Measurements from ENCODE around the gene RADIL.
"Not testable (repeated sequence)": the region's sequence is repeated elsewhere in the genome, so short reads cannot be mapped to it uniquely, and the experiment has no call there.

Gene RADIL

GRCh38 chr7:4883372-4884144 lies at the start of gene RADIL:
Gene RADIL, minus strand, starts transcription at chr7:4883716. Its CDS starts 5,577 bp downstream, at chr7:4878139.
- peak; percentile 97 for DNase-seq (ENCODE audit: low spot score)

GRCh38 chr7:4931943-4932342 lies 48.4 kb upstream of the RADIL start:
- peak; percentile 21 for DNase-seq (ENCODE audit: low spot score)

GRCh38 chr7:4929005-4929404 lies 45.5 kb upstream of the RADIL start:
- DNase-seq (ENCODE audit: low spot score), result no peak

GRCh38 chr7:4928445-4928844 lies 44.9 kb upstream of the RADIL start:
- DNase-seq (ENCODE audit: low spot score), result no peak

- no peak for DNase-seq (ENCODE audit: low spot score)
Observed at GRCh38 chr7:4919969-4920766, 36.7 kb upstream of the RADIL start.

- DNase-seq (ENCODE audit: low spot score), result no peak
Observed at GRCh38 chr7:4916113-4916512, 32.6 kb upstream of the RADIL start.

GRCh38 chr7:4911111-4911828 lies 27.8 kb upstream of the RADIL start:
- no peak for DNase-seq (ENCODE audit: low spot score)

GRCh38 chr7:4906682-4907081 lies 23.2 kb upstream of the RADIL start:
- no peak for DNase-seq (ENCODE audit: low spot score)

GRCh38 chr7:4905171-4905570 lies 21.7 kb upstream of the RADIL start:
- DNase-seq (ENCODE audit: low spot score), result no peak

- DNase-seq (ENCODE audit: low spot score), result no peak
Observed at GRCh38 chr7:4904346-4904745, 20.8 kb upstream of the RADIL start.

GRCh38 chr7:4895766-4896165 lies 12.2 kb upstream of the RADIL start:
- no peak for DNase-seq (ENCODE audit: low spot score)

GRCh38 chr7:4894482-4894881 lies 11.0 kb upstream of the RADIL start:
- DNase-seq (ENCODE audit: low spot score), result no peak

GRCh38 chr7:4893929-4894475 lies 10.5 kb upstream of the RADIL start:
- DNase-seq (ENCODE audit: low spot score), result no peak

GRCh38 chr7:4893188-4893587 lies 9.7 kb upstream of the RADIL start:
- not testable (repeated sequence) for DNase-seq (ENCODE audit: low spot score)

GRCh38 chr7:4891522-4891921 lies 8.0 kb upstream of the RADIL start:
- not testable (repeated sequence) for DNase-seq (ENCODE audit: low spot score)

- DNase-seq (ENCODE audit: low spot score), result no peak
Observed at GRCh38 chr7:4889682-4890081, 6.2 kb upstream of the RADIL start.

- DNase-seq (ENCODE audit: low spot score), result no peak
Observed at GRCh38 chr7:4888161-4888560, 4.6 kb upstream of the RADIL start.

GRCh38 chr7:4886671-4887070 lies 3.2 kb upstream of the RADIL start:
- no peak for DNase-seq (ENCODE audit: low spot score)

GRCh38 chr7:4885317-4885807 lies 1.8 kb upstream of the RADIL start:
- no peak for DNase-seq (ENCODE audit: low spot score)

- DNase-seq (ENCODE audit: low spot score), result no peak
Observed at GRCh38 chr7:4884164-4884563, 648 bp upstream of the RADIL start.

- no peak for DNase-seq (ENCODE audit: low spot score)
Observed at GRCh38 chr7:4883033-4883371, 514 bp downstream of the RADIL start.

Measured in cerebellar cortex (tissue), 1 donor.